OCI-LY7 (cell line): ENCODE measurements around the gene AK9. TPM values are rescaled to one million over a fixed set of nuclear protein-coding genes. Genes with fewer than 3 reads are reported as not detected.
A peak's percentile ranks its signal among the peaks of the same experiment; 100 is the strongest.

Experiments used
- BruUV-seq: library from RNA; stranded (reverse); fragments of 400-500 nt; replicated peaks from 2 replicates; lab custom pipeline; 2021; lab: Mats Ljungman, UMichigan
- CTCF ChIA-PET: fragments of 300-600 bp; sonication (Branson Sonifier 250); formaldehyde crosslinking; loops from one replicate; lab custom pipeline; 2022; ENCODE audit warnings: antibody characterized with exemption; ENCODE audit not compliant: unreplicated experiment; lab: Charles Lee
- POLR2A ChIA-PET: fragments of 300-600 bp; sonication (Branson Sonifier 250); formaldehyde crosslinking; loops from one replicate; lab custom pipeline; 2022; ENCODE audit warnings: antibody characterized with exemption; lab: Charles Lee
- DNase-seq: peaks from one replicate; pipeline ENCODE4 v3.0.0-alpha.2; 2015; ENCODE audit warnings: low spot score
- H2AFZ ChIP-seq: fragments of 200-600 bp; sonication (generic), shearing (Covaris generic); 2 replicates; pipeline ENCODE4 v1.6.1; 2014; ENCODE audit warnings: mild to moderate bottlenecking, antibody characterized with exemption, low read length, moderate library complexity
- H3K27ac ChIP-seq: fragments of 200-600 bp; sonication (generic); 2 replicates; pipeline ENCODE4 v1.5.1; 2014; ENCODE audit warnings: mixed run types, low read depth, mild to moderate bottlenecking, moderate library complexity, low read length, inconsistent platforms; ENCODE audit not compliant: poor library complexity, severe bottlenecking
- H3K36me3 ChIP-seq: fragments of 200-600 bp; sonication (generic); 2 replicates; pipeline ENCODE4 v1.6.1; 2014; ENCODE audit warnings: mild to moderate bottlenecking, antibody characterized with exemption, low read length, moderate library complexity, mixed read lengths; ENCODE audit not compliant: insufficient read depth
- H3K4me1 ChIP-seq: fragments of 200-600 bp; sonication (generic); 2 replicates; pipeline ENCODE4 v1.5.1; 2014; ENCODE audit warnings: mild to moderate bottlenecking, low read length; ENCODE audit not compliant: insufficient read depth, poor library complexity, severe bottlenecking
- H3K4me2 ChIP-seq: fragments of 200-600 bp; sonication (generic); 2 replicates; pipeline ENCODE4 v1.6.1; 2014; ENCODE audit warnings: mild to moderate bottlenecking, low read length
- H3K4me3 ChIP-seq: fragments of 200-600 bp; sonication (generic); 2 replicates; pipeline ENCODE4 v1.5.1; 2014; ENCODE audit warnings: mild to moderate bottlenecking, low read depth, low read length; ENCODE audit not compliant: poor library complexity, severe bottlenecking
- H3K79me2 ChIP-seq: fragments of 200-600 bp; sonication (generic); 2 replicates; pipeline ENCODE4 v1.6.1; 2016; ENCODE audit warnings: low read depth, mild to moderate bottlenecking, low read length, moderate library complexity, mixed read lengths; ENCODE audit not compliant: insufficient read depth
- H3K9me2 ChIP-seq: fragments of 200-600 bp; sonication (generic); 2 replicates; pipeline ENCODE4 v1.6.1; 2016; ENCODE audit warnings: mild to moderate bottlenecking, low read length, mixed read lengths; ENCODE audit not compliant: insufficient read depth
- H3K9me3 ChIP-seq: fragments of 200-600 bp; sonication (generic); 2 replicates; pipeline ENCODE4 v1.6.1; 2014; ENCODE audit warnings: mild to moderate bottlenecking, mixed run types, low read length, mixed read lengths
- H4K20me1 ChIP-seq: fragments of 200-600 bp; sonication (generic); 2 replicates; pipeline ENCODE4 v1.6.1; 2014; ENCODE audit warnings: mild to moderate bottlenecking, antibody characterized with exemption, low read length, moderate library complexity, mixed read lengths; ENCODE audit not compliant: insufficient read depth
- CTCF ChIP-seq: fragments of 200-600 bp; sonication (generic); conservative IDR thresholded peaks from 2 replicates; pipeline ENCODE4 v1.5.1; 2014; ENCODE audit warnings: mild to moderate bottlenecking, antibody characterized with exemption, low read length, moderate library complexity, mixed read lengths
- EZH2phosphoT487 ChIP-seq: fragments of 200-600 bp; sonication (generic); IDR thresholded peaks from 2 replicates; pipeline ENCODE4 v1.6.1; 2018; ENCODE audit warnings: low read depth, borderline replicate concordance, mild to moderate bottlenecking, mixed run types, antibody characterized with exemption, low read length, moderate library complexity, mixed read lengths
- intact Hi-C: fragments of 100-400 bp; cut with micrococcal nuclease; formaldehyde crosslinking; loops from one replicate; pipeline ENCODE4 v1.10.0; 2022; ENCODE audit not compliant: unreplicated experiment
- total RNA-seq, 2 experiments: library from RNA; depleted of rRNA in 1 of 2; stranded (reverse); fragments of >200 nt in 1 of 2; shearing (Covaris generic) in 1 of 2; gene quantifications; 2 replicates each; pipeline ENCODE4 v1.2.3, GENCODE V29; 2014 to 2022

The AK9 gene
- total RNA-seq, 2 experiments from 2014 or later: 4.9 to 6.7 TPM

- Histone ChIP-seq H2AFZ (no peak overlapping the region), H3K9me3 (no peaks in the 10 kb centered on the region), H3K4me3 (peak overlapping the region; percentile 96), H3K36me3 (peaks cover 60% of the 10 kb centered on the region), H3K4me2 (peak overlapping the region; percentile 94), H3K27ac (peak overlapping the region; percentile 51), H3K4me1 (peaks cover 70% of the 10 kb centered on the region), H4K20me1 (peaks cover 41% of the 10 kb centered on the region), H3K79me2 (peaks cover 68% of the 10 kb centered on the region), H3K9me2 (no peaks in the 10 kb centered on the region)
- POLR2A ChIA-PET: interaction anchor here (0.5 to 2.3 kb wide), 5 partner anchors 20 to 219 kb away, joined by 3 to 19 read pairs (median 4); no protein-coding TSS in a partner anchor
- CTCF ChIA-PET: no interaction called here
- intact Hi-C loops: no loop called here
- DNase-seq: no peak
- TF ChIP-seq CTCF: no peak
- TF ChIP-seq EZH2phosphoT487: no peak
- TSS peak; percentile 73 for BruUV-seq
These were observed 210.0 kb downstream of the AK9 start for GRCh38 chr6:109480993-109481480.

- Histone ChIP-seq H3K36me3 (peaks cover 80% of the 10 kb centered on the region), H3K4me3 (peak overlapping the region; percentile 96), H3K4me2 (peak overlapping the region; percentile 70), H3K27ac (no peak overlapping the region), H3K79me2 (peaks cover 83% of the 10 kb centered on the region), H4K20me1 (peaks cover 44% of the 10 kb centered on the region), H3K9me2 (no peaks in the 10 kb centered on the region), H2AFZ (no peak overlapping the region), H3K4me1 (peaks cover 69% of the 10 kb centered on the region), H3K9me3 (no peaks in the 10 kb centered on the region)
- intact Hi-C loops: no loop called here
- POLR2A ChIA-PET: interaction anchor here (0.6 to 2.3 kb wide), 9 partner anchors 10 to 737 kb away, joined by 3 to 19 read pairs (median 5); no protein-coding TSS in a partner anchor
- no TSS peak for BruUV-seq
- no peak for TF ChIP-seq EZH2phosphoT487
- TF ChIP-seq CTCF: no peak
- no peak for DNase-seq
- CTCF ChIA-PET: interaction anchor here (1.1 kb wide), 1 partner anchor 16 kb away, joined by 3 read pairs; no protein-coding TSS in a partner anchor
These were observed 212.0 kb downstream of the AK9 start for GRCh38 chr6:109478841-109479624.
